Endothelial cell of hepatic sinusoid (primary cell): Measurements from ENCODE around the gene IZUMO2.
"Not testable (repeated sequence)": the region's sequence is repeated elsewhere in the genome, so short reads cannot be mapped to it uniquely, and the experiment has no call there.

ENCODE experiments used
- in situ Hi-C: cut with HindIII; loops from 2 replicates; pipeline ENCODE4 v1.10.0; 2017; ENCODE audit warnings: low sequenced_read_pairs

IZUMO2 gene

GRCh38 chr19:50140118-50140845 is 22.8 kb downstream of the IZUMO2 start:
- in situ Hi-C loops = not testable (repeated sequence)

GRCh38 chr19:50136603-50137365 is 26.3 kb downstream of the IZUMO2 start:
- in situ Hi-C loops = not testable (repeated sequence)

- in situ Hi-C loops = not testable (repeated sequence)
Measured at GRCh38 chr19:50135856-50136602, 27.1 kb downstream of the IZUMO2 start.

GRCh38 chr19:50134777-50135719 is 28.0 kb downstream of the IZUMO2 start:
- in situ Hi-C loops = not testable (repeated sequence)

GRCh38 chr19:50133518-50134492 is 29.3 kb downstream of the IZUMO2 start:
- in situ Hi-C loops = not testable (repeated sequence)

GRCh38 chr19:50104012-50104411 is 59.1 kb downstream of the IZUMO2 start:
- in situ Hi-C loops = not testable (repeated sequence)

GRCh38 chr19:50103405-50103804 is 59.7 kb downstream of the IZUMO2 start:
- in situ Hi-C loops = not testable (repeated sequence)
